GM12873 (cell line): Measurements from ENCODE around the gene SV2B.

Experiments
- TF ChIP-seq, protein P1 (sequence below): IDR thresholded peaks from 2 replicates; pipeline ENCODE4 v1.5.1; 2012; ENCODE audit warnings: low read depth, mild to moderate bottlenecking, moderate library complexity, low read length, control low read depth; ENCODE audit not compliant: insufficient read depth; ENCODE audit errors: missing control alignments

SV2B gene

DNA sequence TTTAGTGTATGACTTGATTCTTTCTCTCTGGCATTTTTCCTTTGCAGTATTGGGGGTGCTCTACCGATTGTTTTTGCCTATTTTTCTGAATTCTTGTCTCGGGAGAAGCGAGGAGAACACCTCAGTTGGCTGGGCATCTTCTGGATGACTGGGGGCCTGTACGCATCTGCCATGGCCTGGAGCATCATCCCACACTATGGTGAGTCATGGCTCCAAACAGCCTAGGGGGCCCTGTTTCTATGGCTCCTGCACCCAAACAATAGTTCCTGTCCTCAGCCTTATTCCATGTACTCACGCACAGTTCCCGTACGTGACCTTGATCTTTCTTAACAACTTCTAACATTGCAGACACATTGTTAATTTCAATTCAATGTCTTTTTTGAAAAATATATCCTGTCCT is 152.3 kb downstream of the SV2B start:
- TF ChIP-seq, protein P1, sequence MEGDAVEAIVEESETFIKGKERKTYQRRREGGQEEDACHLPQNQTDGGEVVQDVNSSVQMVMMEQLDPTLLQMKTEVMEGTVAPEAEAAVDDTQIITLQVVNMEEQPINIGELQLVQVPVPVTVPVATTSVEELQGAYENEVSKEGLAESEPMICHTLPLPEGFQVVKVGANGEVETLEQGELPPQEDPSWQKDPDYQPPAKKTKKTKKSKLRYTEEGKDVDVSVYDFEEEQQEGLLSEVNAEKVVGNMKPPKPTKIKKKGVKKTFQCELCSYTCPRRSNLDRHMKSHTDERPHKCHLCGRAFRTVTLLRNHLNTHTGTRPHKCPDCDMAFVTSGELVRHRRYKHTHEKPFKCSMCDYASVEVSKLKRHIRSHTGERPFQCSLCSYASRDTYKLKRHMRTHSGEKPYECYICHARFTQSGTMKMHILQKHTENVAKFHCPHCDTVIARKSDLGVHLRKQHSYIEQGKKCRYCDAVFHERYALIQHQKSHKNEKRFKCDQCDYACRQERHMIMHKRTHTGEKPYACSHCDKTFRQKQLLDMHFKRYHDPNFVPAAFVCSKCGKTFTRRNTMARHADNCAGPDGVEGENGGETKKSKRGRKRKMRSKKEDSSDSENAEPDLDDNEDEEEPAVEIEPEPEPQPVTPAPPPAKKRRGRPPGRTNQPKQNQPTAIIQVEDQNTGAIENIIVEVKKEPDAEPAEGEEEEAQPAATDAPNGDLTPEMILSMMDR = no peak

DNA sequence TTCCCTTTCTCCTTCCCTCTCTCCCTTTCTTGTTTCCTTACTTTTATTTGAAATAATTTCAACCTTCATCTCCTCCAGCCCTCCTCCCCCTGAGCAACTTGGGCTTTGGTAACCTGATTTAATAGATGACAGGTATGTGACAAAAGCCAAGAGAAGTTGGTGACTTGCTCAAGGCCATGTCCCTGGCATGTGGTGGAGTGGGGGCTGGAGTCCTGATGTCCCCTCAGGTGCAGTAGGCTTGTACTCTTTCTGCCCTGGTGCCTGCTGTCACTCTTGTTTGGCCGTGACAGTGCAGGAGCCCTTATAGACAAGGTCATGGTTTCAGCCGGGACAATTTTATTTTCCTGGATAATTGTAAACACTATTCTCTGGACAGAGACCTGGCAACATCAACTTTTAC is 152.7 kb downstream of the SV2B start:
- TF ChIP-seq, protein P1 = no peak

GRCh38 chr15:91253605-91254004 is 153.5 kb downstream of the SV2B start:
- TF ChIP-seq, protein P1 = no peak

DNA sequence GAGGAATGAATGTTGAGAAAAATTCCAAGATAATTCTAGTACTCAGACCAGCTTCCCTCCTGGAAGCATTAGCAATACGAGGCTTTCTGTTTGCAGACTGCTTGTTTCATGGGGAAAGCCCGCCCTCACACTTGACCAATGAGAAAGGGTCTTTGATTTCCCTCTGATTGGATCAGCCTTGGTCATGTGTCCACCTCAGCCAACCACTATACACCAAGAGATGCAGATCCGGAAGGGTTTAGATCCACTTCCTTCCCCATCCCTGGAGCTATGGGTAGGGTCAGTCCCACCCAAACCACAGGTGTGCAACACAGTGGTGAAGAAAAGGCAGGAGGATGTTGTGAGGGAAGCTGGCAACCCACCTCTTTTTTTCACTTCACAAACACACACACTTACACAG is 154.7 kb downstream of the SV2B start:
- TF ChIP-seq, protein P1 = no peak

DNA sequence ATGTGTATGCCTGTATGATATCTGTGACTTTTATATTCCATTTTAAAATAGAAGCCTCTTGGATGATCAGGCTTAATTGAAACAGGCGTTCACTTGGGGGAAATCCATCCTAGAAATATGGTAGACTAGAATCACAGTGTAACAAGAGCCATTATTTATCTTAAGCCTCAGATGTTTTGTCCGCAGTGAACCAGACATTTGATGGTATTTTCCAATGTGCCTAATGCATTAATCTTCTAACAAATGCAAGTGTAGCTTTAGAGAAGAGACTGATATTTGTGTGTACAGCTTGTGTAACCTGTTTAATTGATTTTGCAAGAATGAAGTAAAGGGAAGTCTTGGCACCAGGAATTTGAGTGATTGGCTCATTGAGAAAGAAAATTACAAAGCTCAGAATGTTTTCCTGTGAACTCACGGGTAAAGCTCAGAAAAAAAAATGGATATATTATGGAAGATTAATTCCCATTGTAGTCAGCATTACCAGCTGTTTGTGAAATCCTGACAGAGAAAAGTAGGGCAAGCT is 155.7 kb downstream of the SV2B start:
- TF ChIP-seq, protein P1 = no peak

DNA sequence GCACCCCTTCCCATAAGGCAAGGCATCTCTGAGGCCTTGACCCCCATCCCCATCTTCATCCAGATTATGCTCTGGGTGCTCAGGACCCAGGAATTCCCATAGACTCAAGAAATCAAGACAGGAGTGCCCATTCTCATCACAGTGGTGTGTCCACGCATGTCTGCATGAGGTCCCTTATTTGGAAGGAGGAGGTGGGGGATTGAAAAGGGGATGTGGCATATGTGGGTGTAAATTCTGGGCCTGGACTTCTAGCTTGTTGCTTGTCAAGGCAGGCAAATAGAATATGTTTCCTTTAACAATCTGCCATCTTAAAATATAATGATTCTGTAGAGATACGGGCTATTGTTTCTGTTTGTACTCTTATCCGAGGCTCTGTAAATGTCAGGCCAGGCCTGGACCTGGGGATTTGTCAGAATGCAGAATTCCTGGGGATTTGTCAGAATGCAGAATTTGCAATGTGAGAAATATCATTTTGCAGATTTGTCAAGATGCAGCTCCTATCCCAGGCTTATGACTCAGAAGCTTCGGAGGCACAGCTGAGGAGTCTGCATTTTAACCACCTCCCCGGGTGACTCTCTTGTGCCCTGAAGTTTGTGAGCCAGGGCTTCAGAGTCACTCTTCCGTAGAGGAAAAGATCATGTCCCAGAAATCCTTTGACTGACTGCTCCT is 157.8 kb downstream of the SV2B start:
- TF ChIP-seq, protein P1 = no peak

- TF ChIP-seq, protein P1 = no peak
These were observed 158.3 kb downstream of the SV2B start for GRCh38 chr15:91258415-91258759.
